GM21367 (cell line): Measurements from ENCODE around the gene DNAJC8.

ENCODE experiments used
- ATAC-seq: cut with Tn5 transposase; IDR thresholded peaks from one replicate; pipeline ENCODE4 v1.9.1; 2021; ENCODE audit not compliant: unreplicated experiment

The DNAJC8 gene

DNA sequence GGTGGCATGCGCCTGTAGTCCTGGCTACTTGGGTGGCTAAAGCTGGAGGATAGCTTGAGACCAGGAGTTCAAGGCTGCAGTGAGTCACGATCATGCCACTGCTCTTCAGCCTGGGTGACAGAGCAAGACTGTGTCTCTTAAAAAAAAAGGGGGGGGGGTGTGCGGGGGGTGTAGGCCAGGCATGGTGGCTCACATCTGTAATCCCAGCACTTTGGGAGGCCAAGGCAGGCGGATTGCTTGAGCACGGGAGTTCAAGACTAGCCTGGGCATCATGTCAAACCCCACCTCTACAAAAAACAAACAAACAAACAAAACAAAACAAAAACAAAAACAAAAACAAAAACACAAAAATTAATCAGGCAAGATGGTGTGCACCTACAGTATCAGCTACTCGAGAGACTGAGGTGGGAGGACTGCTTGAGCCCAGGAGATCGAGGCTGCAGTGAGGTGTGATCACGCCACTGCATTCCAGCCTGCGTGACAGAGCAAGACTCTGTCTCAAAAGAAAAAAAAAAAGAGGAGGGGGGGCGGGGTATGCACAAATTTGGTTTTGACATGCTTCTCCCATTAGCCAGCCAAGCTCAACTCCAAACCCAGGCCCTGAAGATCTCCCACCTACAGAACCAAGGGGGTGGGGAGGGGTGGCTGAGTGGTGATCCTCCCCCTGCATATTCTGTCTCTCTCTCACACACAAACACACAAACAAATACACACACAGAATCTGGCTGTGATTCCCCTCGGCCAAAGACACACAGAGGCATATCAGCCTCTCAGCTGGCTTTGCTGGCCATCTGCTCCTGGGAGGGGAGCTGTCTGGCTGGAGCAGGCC is 59.5 kb downstream of the DNAJC8 start:
- no peak for ATAC-seq

- ATAC-seq: peak; percentile 73
Measured at GRCh38 chr1:28172713-28173150, 60.1 kb downstream of the DNAJC8 start.

GRCh38 chr1:28171246-28171645 is 61.6 kb downstream of the DNAJC8 start:
- no peak for ATAC-seq

DNA sequence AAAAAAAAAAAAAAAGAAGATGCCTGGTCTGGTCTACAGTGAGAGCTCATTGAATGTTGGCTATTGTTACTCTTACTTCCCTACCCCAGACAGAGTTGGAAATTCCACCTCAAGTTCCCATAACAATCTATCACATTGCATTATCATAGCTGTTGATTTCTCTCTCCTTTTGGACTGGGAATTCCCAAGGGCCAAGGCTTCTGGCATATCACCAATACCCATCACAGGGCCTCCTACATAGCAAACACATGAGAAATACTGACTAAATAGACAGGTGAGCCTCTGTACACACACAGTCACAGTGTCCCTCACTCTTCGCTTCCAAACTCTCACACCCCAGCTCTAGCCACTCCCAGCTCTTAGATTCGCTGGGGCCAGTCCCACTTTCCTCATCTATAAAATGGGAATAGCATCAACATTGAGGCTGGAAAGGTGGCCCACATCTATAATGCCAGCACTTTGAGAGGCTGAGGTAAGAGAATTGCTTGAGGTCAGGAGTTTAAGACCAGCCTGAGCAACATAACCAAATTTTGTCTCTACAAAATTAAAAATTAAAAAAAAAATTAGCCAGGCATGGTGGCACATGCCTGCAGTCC is 62.7 kb downstream of the DNAJC8 start:
- ATAC-seq: no peak

- ATAC-seq: no peak
Measured at GRCh38 chr1:28163496-28164161, 69.2 kb downstream of the DNAJC8 start.

DNA sequence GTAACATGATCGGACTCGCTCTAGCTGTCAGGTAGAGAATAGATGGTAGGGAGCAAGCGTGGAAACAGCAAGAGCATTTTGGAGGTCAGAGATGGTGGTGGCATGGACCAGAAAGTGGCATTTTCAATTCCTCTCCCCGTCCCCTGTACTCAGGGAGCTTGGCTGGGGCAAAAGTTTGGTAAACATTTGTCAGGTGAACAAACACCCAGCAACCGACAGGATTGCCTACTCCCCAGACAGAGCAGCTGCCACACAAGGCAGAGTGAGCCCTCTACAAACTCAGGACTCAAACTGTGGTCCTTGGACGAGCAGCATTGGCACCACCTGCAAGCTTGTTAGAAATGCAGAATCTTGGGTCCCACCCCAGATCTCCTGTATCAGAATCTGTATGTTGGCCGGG is 70.7 kb downstream of the DNAJC8 start:
- no peak for ATAC-seq

DNA sequence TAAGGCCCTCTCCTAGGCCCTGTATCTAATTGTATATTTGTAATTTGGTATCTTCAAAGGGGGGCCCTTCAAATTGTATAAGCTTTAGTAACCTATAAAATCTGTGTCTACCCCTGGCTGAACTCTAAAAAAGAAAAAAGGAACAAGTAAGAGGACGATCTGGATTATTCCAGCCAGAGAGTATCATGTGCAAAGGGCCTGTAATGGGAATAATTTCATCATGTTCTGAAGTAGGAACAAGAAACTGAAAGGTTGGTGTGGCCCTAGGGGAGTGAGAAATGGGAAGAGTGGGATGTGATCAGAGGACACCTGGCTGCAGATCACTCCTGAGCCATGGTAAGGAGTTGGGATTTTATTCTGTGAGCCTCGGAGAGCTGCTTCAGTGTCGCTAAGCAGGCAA is 71.1 kb downstream of the DNAJC8 start:
- no peak for ATAC-seq

- ATAC-seq: no peak
Measured at GRCh38 chr1:28160782-28161266, 72.0 kb downstream of the DNAJC8 start.

GRCh38 chr1:28159680-28160079 is 73.1 kb downstream of the DNAJC8 start:
- no peak for ATAC-seq

GRCh38 chr1:28159243-28159642 is 73.6 kb downstream of the DNAJC8 start:
- ATAC-seq: no peak

DNA sequence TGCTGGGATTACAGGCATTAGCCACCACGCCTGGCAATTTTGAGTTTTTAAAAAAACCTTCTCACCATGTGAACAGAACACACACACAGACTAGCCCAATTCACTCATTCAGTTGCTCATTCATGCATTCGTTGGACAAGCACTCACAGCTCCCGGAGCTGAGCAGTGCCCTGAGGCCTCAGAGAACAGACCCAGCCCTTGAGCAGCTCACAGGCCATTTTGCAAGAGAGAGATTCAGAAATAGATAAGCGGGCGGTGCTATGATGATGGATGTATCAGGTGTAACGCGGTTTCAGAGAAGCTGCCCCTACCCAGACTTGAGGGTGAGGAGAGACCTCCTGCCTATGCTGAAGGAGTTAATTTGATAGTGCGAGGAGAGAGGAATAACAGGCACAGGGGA is 74.9 kb downstream of the DNAJC8 start:
- no peak for ATAC-seq

- ATAC-seq: no peak
Measured at GRCh38 chr1:28156821-28157220, 76.0 kb downstream of the DNAJC8 start.

GRCh38 chr1:28155628-28156027 is 77.2 kb downstream of the DNAJC8 start:
- no peak for ATAC-seq

DNA sequence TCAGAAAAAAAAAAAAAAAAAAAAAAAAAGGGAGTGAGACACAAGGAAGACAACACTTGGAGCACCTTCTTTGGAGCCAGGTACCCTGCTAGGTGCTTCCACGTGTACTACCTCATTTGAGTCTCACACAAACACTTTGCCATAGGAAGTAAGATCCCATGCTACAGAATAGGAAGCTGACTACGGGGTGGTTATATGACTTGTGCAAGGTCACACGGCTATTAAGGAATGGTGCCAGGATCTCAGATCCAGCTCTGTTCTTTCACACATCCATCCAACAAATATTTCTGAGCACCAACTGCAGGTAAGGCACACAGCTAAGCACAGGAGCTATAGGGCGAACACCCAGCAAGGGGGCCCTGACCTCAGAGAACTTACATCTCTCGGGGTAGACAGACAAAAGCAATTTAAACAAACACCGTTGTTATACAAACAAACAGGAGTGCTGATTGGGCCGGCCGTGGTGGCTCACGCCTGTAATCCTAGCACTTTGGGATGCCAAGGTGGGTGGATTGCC is 78.7 kb downstream of the DNAJC8 start:
- no peak for ATAC-seq
